EL (cell line): Measurements from ENCODE around the gene SAMD4A.

Experiments
- DNase-seq: peaks from one replicate; pipeline ENCODE4 v3.0.0-alpha.2; 2016

SAMD4A gene

GRCh38 chr14:54807881-54808280 lies 241.0 kb downstream of the SAMD4A start:
- DNase-seq: no peak

GRCh38 chr14:54808326-54809161 lies 241.6 kb downstream of the SAMD4A start:
- no peak for DNase-seq

- no peak for DNase-seq
These were observed 242.8 kb downstream of the SAMD4A start for GRCh38 chr14:54809767-54810166.

GRCh38 chr14:54812617-54813016 lies 245.7 kb downstream of the SAMD4A start:
- no peak for DNase-seq

- no peak for DNase-seq
These were observed 246.2 kb downstream of the SAMD4A start for GRCh38 chr14:54813081-54813480.

- DNase-seq: no peak
These were observed 247.1 kb downstream of the SAMD4A start for GRCh38 chr14:54814076-54814475.

- DNase-seq: no peak
These were observed 248.1 kb downstream of the SAMD4A start for GRCh38 chr14:54815016-54815415.

- no peak for DNase-seq
These were observed 248.6 kb downstream of the SAMD4A start for GRCh38 chr14:54815515-54815914.

GRCh38 chr14:54816450-54816849 lies 249.5 kb downstream of the SAMD4A start:
- no peak for DNase-seq

GRCh38 chr14:54817506-54817905 lies 250.6 kb downstream of the SAMD4A start:
- DNase-seq: no peak

GRCh38 chr14:54818201-54819133 lies 251.5 kb downstream of the SAMD4A start:
- peak; percentile 81 for DNase-seq

- no peak for DNase-seq
These were observed 255.8 kb downstream of the SAMD4A start for GRCh38 chr14:54822685-54823084.

GRCh38 chr14:54823757-54824549 lies 257.0 kb downstream of the SAMD4A start:
- DNase-seq: no peak

GRCh38 chr14:54828037-54828436 lies 261.1 kb downstream of the SAMD4A start:
- no peak for DNase-seq

- no peak for DNase-seq
These were observed 262.7 kb downstream of the SAMD4A start for GRCh38 chr14:54829486-54830224.

- DNase-seq: no peak
These were observed 263.7 kb downstream of the SAMD4A start for GRCh38 chr14:54830650-54831049.

GRCh38 chr14:54834081-54834480 lies 267.2 kb downstream of the SAMD4A start:
- no peak for DNase-seq

GRCh38 chr14:54834727-54835126 lies 267.8 kb downstream of the SAMD4A start:
- DNase-seq: no peak

- no peak for DNase-seq
These were observed 269.3 kb downstream of the SAMD4A start for GRCh38 chr14:54836231-54836630.

- no peak for DNase-seq
These were observed 270.7 kb downstream of the SAMD4A start for GRCh38 chr14:54837508-54838149.

GRCh38 chr14:54838931-54839512 lies 272.1 kb downstream of the SAMD4A start:
- no peak for DNase-seq
